ENCODE data around the gene HOTAIR. TPM values are rescaled to one million over a fixed set of nuclear protein-coding genes. Genes with fewer than 3 reads are reported as not detected.

HOTAIR gene
- polyA plus RNA-seq, 1 donor from 2014 or later = not detected

- H4K20me1 ChIP-seq (ENCODE audit: insufficient read depth) = no peaks in the 10 kb centered on the region
- H2AFZ ChIP-seq (ENCODE audit: low read depth, low read length) = no peak overlapping the region
- no peak for TF ChIP-seq MXI1 (conservative IDR thresholded peaks at IDR 0.05; ENCODE audit: poor library complexity, severe bottlenecking)
- no peak for TF ChIP-seq REST (IDR thresholded peaks at IDR 0.05; ENCODE audit: borderline replicate concordance)
- no peak for TF ChIP-seq EP300 (conservative IDR thresholded peaks at IDR 0.05; ENCODE audit: poor library complexity, severe bottlenecking)
- TF ChIP-seq POLR2AphosphoS5 (IDR thresholded peaks at IDR 0.05) = no peak
- TF ChIP-seq CTCF (IDR thresholded peaks at IDR 0.05; ENCODE audit: poor library complexity, severe bottlenecking) = no peak
- no peak for TF ChIP-seq SMC3 (conservative IDR thresholded peaks at IDR 0.05; ENCODE audit: poor library complexity)
- TF ChIP-seq EZH2 (IDR thresholded peaks at IDR 0.05; ENCODE audit: borderline replicate concordance, insufficient read depth, low read length, poor library complexity, severe bottlenecking) = no peak
- no peak for TF ChIP-seq RAD21 (conservative IDR thresholded peaks at IDR 0.05)
- no peak for TF ChIP-seq TAF1 (IDR thresholded peaks at IDR 0.05; ENCODE audit: low read depth)
- H3K4me3 ChIP-seq (ENCODE audit: low read length) = no peak overlapping the region
- peaks cover 100% of the 10 kb centered on the region for H3K27me3 ChIP-seq (ENCODE audit: insufficient read depth, low read depth, low read length)
- no peaks in the 10 kb centered on the region for H3K9me2 ChIP-seq (ENCODE audit: insufficient read depth, low read length)
- H3K79me2 ChIP-seq (replicated peaks; ENCODE audit: insufficient read depth, low read length) = no peaks in the 10 kb centered on the region
- H3F3A ChIP-seq (ENCODE audit: insufficient read depth, low read length, poor library complexity, severe bottlenecking) = no peaks in the 10 kb centered on the region
- no peak overlapping the region for H3K9ac ChIP-seq (ENCODE audit: low read length)
- H3K4me2 ChIP-seq (ENCODE audit: low read length) = no peak overlapping the region
- H3K36me3 ChIP-seq (ENCODE audit: insufficient read depth, low read length) = no peaks in the 10 kb centered on the region
- no peak overlapping the region for H3K27ac ChIP-seq (ENCODE audit: low read length)
- no peaks in the 10 kb centered on the region for H3K9me3 ChIP-seq (ENCODE audit: low read length)
These were observed 13.1 kb upstream of the HOTAIR start for GRCh38 chr12:53987787-53988230.

- Histone ChIP-seq H4K20me1 (ENCODE audit: insufficient read depth) (no peaks in the 10 kb centered on the region), H3K79me2 (replicated peaks; ENCODE audit: insufficient read depth, low read length) (no peaks in the 10 kb centered on the region), H3K27me3 (ENCODE audit: insufficient read depth, low read depth, low read length) (peaks cover 100% of the 10 kb centered on the region), H3F3A (ENCODE audit: insufficient read depth, low read length, poor library complexity, severe bottlenecking) (no peaks in the 10 kb centered on the region), H3K4me3 (ENCODE audit: low read length) (no peak overlapping the region), H2AFZ (ENCODE audit: low read depth, low read length) (no peak overlapping the region), H3K36me3 (ENCODE audit: insufficient read depth, low read length) (no peaks in the 10 kb centered on the region), H3K9me2 (ENCODE audit: insufficient read depth, low read length) (no peaks in the 10 kb centered on the region), H3K9me3 (ENCODE audit: low read length) (no peaks in the 10 kb centered on the region), H3K27ac (ENCODE audit: low read length) (no peak overlapping the region), H3K4me2 (ENCODE audit: low read length) (no peak overlapping the region), H3K9ac (ENCODE audit: low read length) (no peak overlapping the region)
- no peak for TF ChIP-seq RAD21 (conservative IDR thresholded peaks at IDR 0.05)
These were observed 12.1 kb upstream of the HOTAIR start for GRCh38 chr12:53986686-53987483.
